ENCODE measurements around the gene ALAS1. TPM values are rescaled to one million over a fixed set of nuclear protein-coding genes. Genes with fewer than 3 reads are reported as not detected.
A peak's percentile ranks its signal among the peaks of the same experiment; 100 is the strongest.
"Not testable (repeated sequence)": the region's sequence is repeated elsewhere in the genome, so short reads cannot be mapped to it uniquely, and the experiment has no call there.

Gene ALAS1
- 61.4 and 61.7 TPM in 2 replicates for polyA plus RNA-seq (2011; rRNA removed)
- polyA minus RNA-seq (2011; rRNA and poly(A)+ RNA removed): 63.9 and 85.0 TPM in 2 replicates

DNA sequence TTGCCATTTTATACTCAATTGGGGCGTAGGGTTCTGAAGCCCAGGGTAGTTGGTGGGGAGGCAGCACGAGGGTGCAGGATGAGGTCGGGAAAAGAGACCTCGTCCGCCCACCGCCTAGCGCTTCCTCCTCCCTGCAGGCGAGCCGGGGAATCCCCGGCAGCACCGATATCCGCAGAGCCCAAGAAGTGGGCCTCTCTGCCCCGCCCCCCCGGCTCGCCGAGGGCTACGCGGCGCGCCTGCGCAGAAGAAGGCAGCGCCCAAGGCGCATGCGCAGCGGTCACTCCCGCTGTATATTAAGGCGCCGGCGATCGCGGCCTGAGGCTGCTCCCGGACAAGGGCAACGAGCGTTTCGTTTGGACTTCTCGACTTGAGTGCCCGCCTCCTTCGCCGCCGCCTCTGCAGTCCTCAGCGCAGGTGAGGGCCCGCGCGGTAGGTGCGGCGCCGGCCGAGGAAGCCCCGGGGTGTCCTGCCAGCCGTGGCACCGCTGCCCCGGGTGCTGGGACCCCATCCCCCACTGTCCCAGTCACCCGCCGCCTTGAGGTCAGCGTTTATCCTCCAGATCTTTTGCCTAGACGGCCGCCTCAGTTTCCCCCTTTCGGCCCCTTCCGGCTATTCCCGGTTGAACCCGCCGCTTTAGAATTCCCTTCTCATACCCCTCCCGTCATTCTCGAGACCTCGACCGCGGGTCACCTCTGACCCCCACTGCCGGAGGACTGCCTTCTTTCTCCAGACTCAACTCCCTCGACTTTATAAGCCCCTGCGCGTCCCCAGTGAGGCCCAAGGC is at the start of gene ALAS1:
Gene ALAS1 (plus strand): TSS at position 319 of the 784 bp plus-strand sequence. CDS start 1,082 bp downstream, outside the sequence.
- POLR2A ChIA-PET: interaction anchor here (1.6 kb wide), 1 partner anchor 43 kb away, joined by 4 read pairs; the partner anchor contains the start of gene POC1A
- peak; percentile 69 for DNase-seq (ENCODE audit: low read depth, low spot score)
- H3K9me3 ChIP-seq (ENCODE audit: control insufficient read depth, insufficient read depth, low read length): no peaks in the 10 kb centered on the region
- H3K4me3 ChIP-seq (ENCODE audit: low read depth, low read length): peak within 1 kb of the TSS; percentile 90
- no peaks in the 10 kb centered on the region for H3K27me3 ChIP-seq (ENCODE audit: control insufficient read depth, insufficient read depth, low read length)
- TF ChIP-seq, protein P1, sequence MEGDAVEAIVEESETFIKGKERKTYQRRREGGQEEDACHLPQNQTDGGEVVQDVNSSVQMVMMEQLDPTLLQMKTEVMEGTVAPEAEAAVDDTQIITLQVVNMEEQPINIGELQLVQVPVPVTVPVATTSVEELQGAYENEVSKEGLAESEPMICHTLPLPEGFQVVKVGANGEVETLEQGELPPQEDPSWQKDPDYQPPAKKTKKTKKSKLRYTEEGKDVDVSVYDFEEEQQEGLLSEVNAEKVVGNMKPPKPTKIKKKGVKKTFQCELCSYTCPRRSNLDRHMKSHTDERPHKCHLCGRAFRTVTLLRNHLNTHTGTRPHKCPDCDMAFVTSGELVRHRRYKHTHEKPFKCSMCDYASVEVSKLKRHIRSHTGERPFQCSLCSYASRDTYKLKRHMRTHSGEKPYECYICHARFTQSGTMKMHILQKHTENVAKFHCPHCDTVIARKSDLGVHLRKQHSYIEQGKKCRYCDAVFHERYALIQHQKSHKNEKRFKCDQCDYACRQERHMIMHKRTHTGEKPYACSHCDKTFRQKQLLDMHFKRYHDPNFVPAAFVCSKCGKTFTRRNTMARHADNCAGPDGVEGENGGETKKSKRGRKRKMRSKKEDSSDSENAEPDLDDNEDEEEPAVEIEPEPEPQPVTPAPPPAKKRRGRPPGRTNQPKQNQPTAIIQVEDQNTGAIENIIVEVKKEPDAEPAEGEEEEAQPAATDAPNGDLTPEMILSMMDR (IDR thresholded peaks at IDR 0.05; ENCODE audit: low read depth, low read length): no peak
- CTCF ChIA-PET: interaction anchor here (0.7 to 1.3 kb wide), 2 partner anchors 22 to 25 kb away, joined by 3 to 7 read pairs; no protein-coding TSS in a partner anchor
- peak within 1 kb of the TSS; percentile 61 for H3K27ac ChIP-seq (ENCODE audit: low read depth, low read length)

GRCh38 chr3:52149021-52149420 is 48.9 kb upstream of the ALAS1 start:
- ChIA-PET CTCF (interaction anchor here (0.6 to 7.1 kb wide), 2 partner anchors 146 to 150 kb away, joined by 3 to 138 read pairs; no protein-coding TSS in a partner anchor), POLR2A (no interaction called here)
- no peak overlapping the region for H3K4me3 ChIP-seq (ENCODE audit: low read depth, low read length)
- TF ChIP-seq, protein P1 (IDR thresholded peaks at IDR 0.05; ENCODE audit: low read depth, low read length): no peak
- DNase-seq (ENCODE audit: low read depth, low spot score): no peak
- H3K9me3 ChIP-seq (ENCODE audit: control insufficient read depth, insufficient read depth, low read length): no peaks in the 10 kb centered on the region; the same call in 1 of the 2 replicates
- H3K27ac ChIP-seq (ENCODE audit: low read depth, low read length): no peak overlapping the region
- H3K27me3 ChIP-seq (ENCODE audit: control insufficient read depth, insufficient read depth, low read length): no peaks in the 10 kb centered on the region

- ChIA-PET POLR2A (no interaction called here), CTCF (interaction anchor here (7.1 kb wide), 1 partner anchor 146 kb away, joined by 138 read pairs; no protein-coding TSS in a partner anchor)
- no peak for DNase-seq (ENCODE audit: low read depth, low spot score)
- TF ChIP-seq, protein P1 (IDR thresholded peaks at IDR 0.05; ENCODE audit: low read depth, low read length): no peak
- no peaks in the 10 kb centered on the region for H3K27me3 ChIP-seq (ENCODE audit: control insufficient read depth, insufficient read depth, low read length)
- no peak overlapping the region for H3K4me3 ChIP-seq (ENCODE audit: low read depth, low read length)
- no peak overlapping the region for H3K27ac ChIP-seq (ENCODE audit: low read depth, low read length)
- H3K9me3 ChIP-seq (ENCODE audit: control insufficient read depth, insufficient read depth, low read length): no peaks in the 10 kb centered on the region; the same call in 1 of the 2 replicates
These were observed 48.2 kb upstream of the ALAS1 start for GRCh38 chr3:52149726-52150125.

- TF ChIP-seq, protein P1 (IDR thresholded peaks at IDR 0.05; ENCODE audit: low read depth, low read length): no peak
- H3K27me3 ChIP-seq (ENCODE audit: control insufficient read depth, insufficient read depth, low read length): no peaks in the 10 kb centered on the region
- no peaks in the 10 kb centered on the region; the same call in 1 of the 2 replicates for H3K9me3 ChIP-seq (ENCODE audit: control insufficient read depth, insufficient read depth, low read length)
- H3K27ac ChIP-seq (ENCODE audit: low read depth, low read length): no peak overlapping the region
- no peak for DNase-seq (ENCODE audit: low read depth, low spot score)
- no peak overlapping the region for H3K4me3 ChIP-seq (ENCODE audit: low read depth, low read length)
- CTCF ChIA-PET: interaction anchor here (7.1 kb wide), 1 partner anchor 147 kb away, joined by 138 read pairs; no protein-coding TSS in a partner anchor
- POLR2A ChIA-PET: no interaction called here
These were observed 47.6 kb upstream of the ALAS1 start for GRCh38 chr3:52150357-52150756.

- ChIA-PET POLR2A (no interaction called here), CTCF (interaction anchor here (7.1 kb wide), 1 partner anchor 147 kb away, joined by 138 read pairs; no protein-coding TSS in a partner anchor)
- no peaks in the 10 kb centered on the region; the same call in 1 of the 2 replicates for H3K9me3 ChIP-seq (ENCODE audit: control insufficient read depth, insufficient read depth, low read length)
- H3K27me3 ChIP-seq (ENCODE audit: control insufficient read depth, insufficient read depth, low read length): no peaks in the 10 kb centered on the region
- H3K27ac ChIP-seq (ENCODE audit: low read depth, low read length): no peak overlapping the region
- TF ChIP-seq, protein P1 (IDR thresholded peaks at IDR 0.05; ENCODE audit: low read depth, low read length): no peak
- H3K4me3 ChIP-seq (ENCODE audit: low read depth, low read length): no peak overlapping the region
- no peak for DNase-seq (ENCODE audit: low read depth, low spot score)
These were observed 47.1 kb upstream of the ALAS1 start for GRCh38 chr3:52150860-52151259.

GRCh38 chr3:52151991-52152390 is 46.0 kb upstream of the ALAS1 start:
- DNase-seq (ENCODE audit: low read depth, low spot score); H3K4me3 ChIP-seq (ENCODE audit: low read depth, low read length); H3K9me3 ChIP-seq (ENCODE audit: control insufficient read depth, insufficient read depth, low read length); H3K27ac ChIP-seq (ENCODE audit: low read depth, low read length); POLR2A ChIA-PET; H3K27me3 ChIP-seq (ENCODE audit: control insufficient read depth, insufficient read depth, low read length): not testable (repeated sequence)
- CTCF ChIA-PET: interaction anchor here (0.7 kb wide), 2 partner anchors 120 to 147 kb away, joined by 3 read pairs; no protein-coding TSS in a partner anchor
